ENCODE results near the gene NAA10. TPM values are rescaled to one million over a fixed set of nuclear protein-coding genes. Genes with fewer than 3 reads are reported as not detected.

NAA10 gene
- total RNA-seq, 2 experiments from 2014 or later: 98.9 to 106 TPM

DNA sequence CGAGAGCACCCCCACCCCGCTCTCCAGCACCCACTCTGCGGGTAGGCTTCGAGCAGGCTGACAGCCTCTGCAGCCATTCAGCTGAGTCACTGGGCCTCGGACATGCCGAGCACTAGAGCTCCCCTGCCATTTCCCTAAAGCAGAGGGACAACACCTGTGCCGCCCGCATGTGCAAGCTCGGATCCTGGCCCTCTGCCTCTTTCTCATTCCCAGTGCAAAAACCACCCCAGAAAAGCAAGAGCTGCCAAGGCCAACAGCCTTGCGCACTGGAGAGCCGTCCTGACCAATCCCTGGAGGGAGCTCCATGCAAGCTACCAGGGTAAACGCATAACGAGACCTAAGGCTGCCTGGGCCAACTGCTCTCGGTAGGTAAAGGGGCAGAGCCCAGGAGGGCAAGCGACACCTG lies 31.4 kb upstream of the NAA10 start:
- DNase-seq (no peak), ATAC-seq (no peak)
- Mint-ChIP-seq H3K4me3 (peak overlapping the region; percentile 100), H3K9me3 (ENCODE audit: insufficient read depth) (no peaks in the 10 kb centered on the region), H3K27me3 (ENCODE audit: low read depth) (no peaks in the 10 kb centered on the region), H3K27ac (peak overlapping the region; percentile 100), H3K4me1 (ENCODE audit: low read depth) (peaks cover 28% of the 10 kb centered on the region), H3K36me3 (ENCODE audit: low read depth) (peaks cover 46% of the 10 kb centered on the region)
- ChIA-PET POLR2A (interaction anchor here (1.0 to 9.0 kb wide), 4 partner anchors 16 to 40 kb away, joined by 4 to 117 read pairs (median 48); partner anchors contain the start of gene ARHGAP4), CTCF (interaction anchor here (1.4 to 7.0 kb wide), 6 partner anchors 13 to 202 kb away, joined by 3 to 37 read pairs (median 10); partner anchors contain the start of genes ARHGAP4 and PLXNB3)

DNA sequence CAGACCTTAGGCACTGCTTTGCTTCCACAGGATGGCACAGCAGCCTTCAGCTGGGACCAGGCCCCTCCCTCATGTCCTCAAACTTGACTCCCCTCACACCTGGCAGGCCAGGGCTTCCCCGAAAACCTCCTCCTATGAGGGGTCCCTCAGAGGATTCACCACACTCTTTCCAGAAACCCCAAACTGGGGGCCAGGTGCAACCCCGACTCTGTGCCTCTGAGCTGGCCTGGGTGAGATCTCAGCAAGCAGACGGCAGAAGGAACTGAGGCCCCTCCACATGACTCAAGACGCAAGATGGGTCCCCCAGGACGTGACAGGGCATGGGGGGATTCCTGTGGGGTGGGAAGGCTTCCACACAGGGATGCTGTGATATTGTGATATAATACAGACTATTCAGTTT lies 30.6 kb upstream of the NAA10 start:
- peaks cover 28% of the 10 kb centered on the region for H3K4me1 Mint-ChIP-seq (ENCODE audit: low read depth)
- H3K27ac Mint-ChIP-seq: peak overlapping the region; percentile 60
- no peak for DNase-seq
- ATAC-seq: no peak
- no peak overlapping the region for H3K4me3 Mint-ChIP-seq
- no peaks in the 10 kb centered on the region for H3K27me3 Mint-ChIP-seq (ENCODE audit: low read depth)
- ChIA-PET POLR2A (interaction anchor here (1.0 to 1.4 kb wide), 2 partner anchors 17 to 39 kb away, joined by 3 to 4 read pairs; no protein-coding TSS in a partner anchor), CTCF (interaction anchor here (1.4 to 4.7 kb wide), 3 partner anchors 12 to 202 kb away, joined by 3 to 29 read pairs (median 15); partner anchors contain the start of gene PLXNB3)
- no peaks in the 10 kb centered on the region for H3K9me3 Mint-ChIP-seq (ENCODE audit: insufficient read depth)
- peaks cover 50% of the 10 kb centered on the region for H3K36me3 Mint-ChIP-seq (ENCODE audit: low read depth)

DNA sequence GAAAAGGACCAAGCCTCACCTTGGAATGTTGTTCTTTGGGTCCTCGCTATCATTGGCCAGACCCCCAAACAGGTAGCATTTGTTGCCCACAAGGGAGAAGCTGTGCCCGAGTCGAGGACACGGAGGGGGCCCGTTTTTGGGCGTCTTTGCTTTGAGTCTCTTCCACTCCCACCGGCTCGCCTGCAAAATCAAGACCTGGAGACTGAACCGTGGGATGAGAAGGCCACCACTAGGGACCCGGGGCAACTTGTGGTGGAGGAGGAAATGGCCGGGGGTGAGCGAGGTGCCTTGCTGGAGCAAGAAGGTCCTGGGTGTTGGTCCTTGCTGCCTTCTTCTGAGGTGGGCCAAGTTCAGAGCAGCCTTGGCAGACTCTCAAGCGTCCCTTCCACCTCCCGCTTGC lies 29.3 kb upstream of the NAA10 start:
- ATAC-seq (no peak), DNase-seq (no peak)
- Mint-ChIP-seq H3K4me3 (no peak overlapping the region), H3K9me3 (ENCODE audit: insufficient read depth) (no peaks in the 10 kb centered on the region), H3K4me1 (ENCODE audit: low read depth) (peaks cover 28% of the 10 kb centered on the region), H3K27me3 (ENCODE audit: low read depth) (no peaks in the 10 kb centered on the region), H3K27ac (no peak overlapping the region), H3K36me3 (ENCODE audit: low read depth) (peaks cover 50% of the 10 kb centered on the region)
- CTCF ChIA-PET: no interaction called here
- POLR2A ChIA-PET: interaction anchor here (1.4 kb wide), 1 partner anchor 16 kb away, joined by 4 read pairs; no protein-coding TSS in a partner anchor

DNA sequence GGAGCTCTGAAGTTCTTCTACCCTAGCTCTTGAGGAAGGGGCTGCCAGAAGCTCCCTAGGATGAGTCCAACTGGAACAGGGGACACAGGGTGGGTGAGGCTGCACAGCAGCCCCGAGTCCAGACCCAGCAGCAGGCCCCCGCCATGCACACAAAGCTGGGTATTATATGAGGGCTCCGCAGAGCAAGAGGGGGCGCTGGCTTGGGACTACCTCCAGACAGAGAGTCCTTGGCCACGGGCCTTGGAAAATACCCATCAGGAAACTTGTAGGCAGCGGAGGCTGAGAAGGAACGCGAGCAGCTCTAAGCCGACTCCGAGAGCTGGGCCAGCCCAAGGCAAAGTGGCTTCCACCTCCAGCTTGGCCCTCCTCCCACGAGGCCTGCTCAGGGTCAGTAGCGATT lies 28.7 kb upstream of the NAA10 start:
- ChIA-PET POLR2A (no interaction called here), CTCF (no interaction called here)
- peaks cover 28% of the 10 kb centered on the region for H3K4me1 Mint-ChIP-seq (ENCODE audit: low read depth)
- no peaks in the 10 kb centered on the region for H3K9me3 Mint-ChIP-seq (ENCODE audit: insufficient read depth)
- no peak overlapping the region for H3K4me3 Mint-ChIP-seq
- H3K27me3 Mint-ChIP-seq (ENCODE audit: low read depth): no peaks in the 10 kb centered on the region
- H3K36me3 Mint-ChIP-seq (ENCODE audit: low read depth): peaks cover 46% of the 10 kb centered on the region
- ATAC-seq (no peak), DNase-seq (no peak)
- H3K27ac Mint-ChIP-seq: no peak overlapping the region

DNA sequence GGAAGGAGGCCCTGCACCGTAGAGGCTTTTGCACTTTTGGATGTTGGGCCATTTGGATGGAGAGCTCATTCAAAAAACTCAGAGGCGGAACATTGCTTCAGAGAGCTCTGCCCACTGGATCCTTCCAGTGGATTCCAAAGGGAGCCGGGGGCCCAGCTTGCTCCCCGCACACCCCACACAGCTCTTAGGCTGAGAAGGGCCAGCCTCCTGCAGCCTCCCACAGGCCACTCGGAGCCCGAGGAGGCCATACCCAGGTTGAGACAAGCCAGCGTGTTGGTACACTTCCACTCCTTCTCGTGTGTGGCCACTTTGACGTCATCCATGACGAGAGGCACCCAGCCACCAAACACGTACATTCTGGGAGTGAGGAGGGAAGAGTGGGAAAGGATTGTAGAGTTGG lies 26.5 kb upstream of the NAA10 start:
- Mint-ChIP-seq H3K4me1 (ENCODE audit: low read depth) (peaks cover 13% of the 10 kb centered on the region), H3K27ac (no peak overlapping the region)

DNA sequence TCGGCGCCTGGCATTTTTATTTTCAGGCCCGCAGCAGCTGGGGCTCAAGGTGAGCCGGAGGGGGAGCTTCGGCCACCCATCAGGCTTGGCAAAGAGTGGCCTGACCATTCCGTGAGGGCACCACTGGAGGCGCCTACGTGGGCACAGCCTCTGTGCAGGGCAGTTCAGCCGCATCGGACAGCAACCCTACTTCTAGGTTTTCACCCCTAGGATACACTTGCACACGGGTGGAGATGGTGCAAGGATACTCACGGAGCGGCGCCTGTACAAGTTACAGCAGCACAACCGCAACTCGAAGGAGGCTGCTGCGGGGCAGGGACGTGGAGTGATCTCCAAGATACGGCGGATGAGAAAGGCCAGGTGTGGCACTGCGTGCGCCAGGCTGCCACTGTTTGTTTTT lies 25.9 kb upstream of the NAA10 start:
- no peaks in the 10 kb centered on the region for H3K9me3 Mint-ChIP-seq (ENCODE audit: insufficient read depth)
- peaks cover 37% of the 10 kb centered on the region for H3K36me3 Mint-ChIP-seq (ENCODE audit: low read depth)
- ChIA-PET CTCF (no interaction called here), POLR2A (no interaction called here)
- DNase-seq: no peak
- H3K4me3 Mint-ChIP-seq: no peak overlapping the region
- no peak overlapping the region for H3K27ac Mint-ChIP-seq
- H3K27me3 Mint-ChIP-seq (ENCODE audit: low read depth): no peaks in the 10 kb centered on the region
- peaks cover 8% of the 10 kb centered on the region for H3K4me1 Mint-ChIP-seq (ENCODE audit: low read depth)
- ATAC-seq: no peak

More for the DNA sequence above, 26.5 kb upstream of the NAA10 start:
- POLR2A ChIA-PET: interaction anchor here (1.0 to 1.2 kb wide), 2 partner anchors 12 to 34 kb away, joined by 3 to 5 read pairs; no protein-coding TSS in a partner anchor
- Mint-ChIP-seq H3K36me3 (ENCODE audit: low read depth) (peaks cover 38% of the 10 kb centered on the region), H3K4me3 (no peak overlapping the region), H3K9me3 (ENCODE audit: insufficient read depth) (no peaks in the 10 kb centered on the region), H3K27me3 (ENCODE audit: low read depth) (no peaks in the 10 kb centered on the region)
- CTCF ChIA-PET: interaction anchor here (1.1 to 1.2 kb wide), 2 partner anchors 9 to 14 kb away, joined by 3 read pairs; no protein-coding TSS in a partner anchor
- DNase-seq: no peak
- no peak for ATAC-seq

DNA sequence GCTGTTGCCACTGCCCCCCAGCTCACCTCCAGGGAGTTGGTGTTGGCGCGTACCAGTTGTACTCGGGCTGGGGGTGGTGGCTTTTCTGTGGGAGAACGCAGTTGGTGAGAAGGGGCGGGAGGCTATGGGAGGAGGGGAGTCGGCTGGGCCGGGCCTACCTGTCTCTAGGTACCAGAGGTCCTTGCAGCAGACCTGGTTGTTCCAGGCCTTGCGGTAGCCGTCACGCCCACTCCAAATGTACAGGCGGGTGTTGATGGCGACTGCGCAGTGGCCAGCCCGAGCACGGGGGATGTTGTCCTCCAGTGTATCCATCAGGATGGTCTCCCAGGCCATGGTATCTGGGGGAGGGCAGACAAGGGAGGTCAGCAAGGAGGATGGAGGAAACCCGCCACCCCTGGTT lies 25.2 kb upstream of the NAA10 start:
- Mint-ChIP-seq H3K9me3 (ENCODE audit: insufficient read depth) (no peaks in the 10 kb centered on the region), H3K27me3 (ENCODE audit: low read depth) (no peaks in the 10 kb centered on the region), H3K4me3 (no peak overlapping the region), H3K27ac (no peak overlapping the region), H3K4me1 (ENCODE audit: low read depth) (peaks cover 3% of the 10 kb centered on the region), H3K36me3 (ENCODE audit: low read depth) (peaks cover 42% of the 10 kb centered on the region)
- ATAC-seq (no peak), DNase-seq (no peak)
- CTCF ChIA-PET: no interaction called here
- POLR2A ChIA-PET: interaction anchor here (0.7 kb wide), 1 partner anchor 36 kb away, joined by 3 read pairs; no protein-coding TSS in a partner anchor

DNA sequence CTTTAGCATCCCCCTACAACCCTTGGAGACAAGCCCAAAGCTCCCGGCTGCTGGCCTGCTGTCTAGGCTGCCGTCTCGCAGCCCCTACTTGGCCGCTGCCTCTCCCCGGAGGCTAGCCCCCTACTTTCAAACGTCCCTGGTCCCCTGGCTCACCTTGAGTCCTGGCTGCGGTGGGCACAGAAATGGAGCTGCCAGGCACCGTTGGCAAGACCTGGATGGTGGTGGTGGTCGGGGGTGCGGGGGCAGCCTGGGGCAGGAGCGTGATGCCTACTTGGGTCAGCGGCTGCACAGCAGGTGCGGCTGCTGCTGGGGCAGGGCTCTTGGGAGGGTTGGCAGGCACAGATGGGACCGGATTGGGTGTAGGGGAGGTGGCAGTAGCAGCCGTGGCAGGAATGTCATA lies 24.8 kb upstream of the NAA10 start:
- POLR2A ChIA-PET: interaction anchor here (0.7 kb wide), 1 partner anchor 35 kb away, joined by 3 read pairs; no protein-coding TSS in a partner anchor

DNA sequence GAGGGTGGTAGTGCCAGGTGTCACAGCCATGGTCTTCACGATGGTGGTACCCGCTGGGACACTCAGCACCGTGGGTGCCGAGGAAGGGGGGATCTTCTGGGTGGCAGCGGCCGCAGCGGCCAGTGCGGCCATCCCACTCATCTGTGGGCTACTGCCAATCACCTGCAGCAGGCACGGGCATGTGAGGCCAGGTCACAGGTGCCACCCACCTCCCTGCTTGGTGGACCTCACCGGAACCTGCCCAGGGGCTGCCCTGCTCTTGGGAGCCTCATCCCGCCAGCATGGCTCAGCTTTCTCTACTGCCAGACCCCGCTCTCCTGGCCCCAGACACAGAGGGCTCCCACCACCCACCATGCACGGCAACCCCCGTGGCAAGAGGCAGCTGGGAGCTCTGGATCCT lies 23.8 kb upstream of the NAA10 start:
- peaks cover 3% of the 10 kb centered on the region for H3K4me1 Mint-ChIP-seq (ENCODE audit: low read depth)
- peaks cover 46% of the 10 kb centered on the region for H3K36me3 Mint-ChIP-seq (ENCODE audit: low read depth)
- no peak for ATAC-seq
- ChIA-PET POLR2A (no interaction called here), CTCF (no interaction called here)
- DNase-seq: no peak
- H3K4me3 Mint-ChIP-seq: no peak overlapping the region
- no peak overlapping the region for H3K27ac Mint-ChIP-seq
- H3K9me3 Mint-ChIP-seq (ENCODE audit: insufficient read depth): no peaks in the 10 kb centered on the region
- H3K27me3 Mint-ChIP-seq (ENCODE audit: low read depth): no peaks in the 10 kb centered on the region

More for the DNA sequence above, 24.8 kb upstream of the NAA10 start:
- Mint-ChIP-seq H3K27me3 (ENCODE audit: low read depth) (no peaks in the 10 kb centered on the region), H3K27ac (no peak overlapping the region), H3K4me3 (no peak overlapping the region), H3K4me1 (ENCODE audit: low read depth) (no peaks in the 10 kb centered on the region), H3K36me3 (ENCODE audit: low read depth) (peaks cover 44% of the 10 kb centered on the region), H3K9me3 (ENCODE audit: insufficient read depth) (no peaks in the 10 kb centered on the region)
- CTCF ChIA-PET: no interaction called here
- DNase-seq (no peak), ATAC-seq (no peak)

DNA sequence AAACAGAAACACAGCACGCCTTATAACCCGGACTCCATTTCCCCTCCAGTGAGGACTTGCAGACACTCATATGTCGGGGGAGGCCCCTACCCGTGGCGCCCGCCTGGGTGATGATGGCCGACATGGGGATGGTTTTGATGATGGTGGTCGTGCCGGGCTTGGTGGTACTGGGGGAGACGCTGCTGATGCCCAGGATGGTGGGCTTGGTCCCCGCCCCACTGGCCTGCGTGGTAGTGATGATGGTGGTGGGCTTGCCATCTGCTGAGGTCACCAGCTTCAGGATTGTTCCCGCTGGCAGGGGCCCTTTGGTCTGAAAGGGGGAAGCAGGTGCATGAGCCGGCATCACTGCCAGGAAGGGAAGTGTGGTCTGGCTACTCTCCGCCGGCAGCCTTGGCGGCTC lies 22.4 kb upstream of the NAA10 start:
- ChIA-PET CTCF (no interaction called here), POLR2A (interaction anchor here (0.6 kb wide), 1 partner anchor 39 kb away, joined by 3 read pairs; no protein-coding TSS in a partner anchor)
- no peaks in the 10 kb centered on the region for H3K9me3 Mint-ChIP-seq (ENCODE audit: insufficient read depth)
- H3K27ac Mint-ChIP-seq: no peak overlapping the region
- H3K4me1 Mint-ChIP-seq (ENCODE audit: low read depth): peaks cover 3% of the 10 kb centered on the region
- H3K27me3 Mint-ChIP-seq (ENCODE audit: low read depth): no peaks in the 10 kb centered on the region
- DNase-seq: no peak
- peaks cover 46% of the 10 kb centered on the region for H3K36me3 Mint-ChIP-seq (ENCODE audit: low read depth)
- ATAC-seq: no peak
- no peak overlapping the region for H3K4me3 Mint-ChIP-seq

DNA sequence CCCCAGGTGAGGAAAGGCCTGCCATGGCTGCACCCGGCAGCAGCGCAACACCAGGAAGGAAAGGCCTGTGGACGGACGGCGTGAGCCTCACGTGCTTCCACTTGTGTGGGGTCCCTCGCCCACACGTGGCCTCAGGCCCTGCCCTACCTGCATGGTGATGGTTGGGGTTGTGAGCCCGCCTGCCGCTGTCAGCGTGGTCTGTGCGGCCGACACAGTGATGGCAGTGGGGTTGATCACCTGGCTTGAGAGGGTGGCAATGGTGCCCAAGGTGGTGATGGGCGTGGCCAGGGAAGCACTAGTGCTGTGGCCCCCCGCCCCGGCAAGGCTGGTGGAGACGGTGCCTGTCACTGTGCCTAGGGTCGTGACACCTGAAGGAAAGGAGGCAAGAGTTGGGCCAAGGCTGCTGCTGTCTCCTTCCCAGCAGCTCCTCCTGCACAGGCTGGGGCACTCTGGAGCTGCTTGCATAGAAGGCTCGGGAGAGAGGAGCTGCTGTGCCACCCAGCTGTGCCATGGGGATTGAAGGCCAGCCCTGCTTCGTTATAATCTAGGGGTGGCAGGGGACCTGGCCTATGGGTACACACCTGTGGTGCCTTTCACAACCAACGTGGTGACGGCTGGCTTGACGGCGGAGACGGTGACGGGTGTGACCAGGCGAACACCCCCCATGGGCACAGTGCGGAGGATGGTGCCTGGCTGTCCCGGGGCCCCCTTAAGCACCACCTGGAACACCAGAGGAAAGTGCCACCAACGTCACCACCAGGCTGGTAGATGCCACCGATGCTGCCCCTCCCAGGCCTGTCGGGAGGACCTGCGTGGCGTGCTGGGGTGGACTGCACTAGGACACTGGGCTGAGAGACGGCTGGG lies 21.4 kb upstream of the NAA10 start:
- H3K4me1 Mint-ChIP-seq (ENCODE audit: low read depth): peaks cover 6% of the 10 kb centered on the region
- no peaks in the 10 kb centered on the region for H3K27me3 Mint-ChIP-seq (ENCODE audit: low read depth)
- no peak overlapping the region for H3K4me3 Mint-ChIP-seq
- ATAC-seq: no peak
- H3K9me3 Mint-ChIP-seq (ENCODE audit: insufficient read depth): no peaks in the 10 kb centered on the region
- ChIA-PET CTCF (no interaction called here), POLR2A (no interaction called here)
- H3K36me3 Mint-ChIP-seq (ENCODE audit: low read depth): peaks cover 43% of the 10 kb centered on the region
- DNase-seq: no peak
- no peak overlapping the region for H3K27ac Mint-ChIP-seq

DNA sequence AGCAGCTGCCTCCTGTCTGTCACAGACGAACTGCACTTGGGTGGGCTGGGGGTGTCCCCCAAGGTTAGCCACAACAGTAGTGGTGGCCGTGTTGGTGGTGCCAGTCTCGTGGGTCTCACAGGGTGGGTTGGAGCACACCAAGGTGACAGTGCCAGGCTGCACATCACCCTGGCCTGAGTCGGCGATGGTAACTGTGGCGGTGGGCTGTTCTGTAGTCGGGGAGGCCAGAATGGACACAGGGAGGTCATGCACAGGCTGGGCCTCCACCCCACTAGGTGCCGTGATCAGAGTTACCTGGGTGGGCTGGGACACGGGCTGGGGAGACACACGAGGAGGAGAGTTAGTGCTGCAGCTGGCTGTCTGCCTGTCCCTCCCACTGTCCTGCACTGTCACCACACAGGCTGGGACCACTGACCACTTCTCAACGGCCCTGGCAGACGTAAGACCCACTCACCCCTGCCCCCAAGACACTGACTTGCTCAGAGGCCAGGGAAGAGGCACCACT lies 20.4 kb upstream of the NAA10 start:
- Mint-ChIP-seq H3K4me1 (ENCODE audit: low read depth) (peaks cover 14% of the 10 kb centered on the region), H3K4me3 (no peak overlapping the region), H3K9me3 (ENCODE audit: insufficient read depth) (no peaks in the 10 kb centered on the region), H3K27ac (peak overlapping the region; percentile 66), H3K36me3 (ENCODE audit: low read depth) (peaks cover 44% of the 10 kb centered on the region), H3K27me3 (ENCODE audit: low read depth) (no peaks in the 10 kb centered on the region)
- ChIA-PET CTCF (no interaction called here), POLR2A (no interaction called here)
- no peak for DNase-seq
- no peak for ATAC-seq

Data from activated CD8-positive, alpha-beta T cell treated with anti-CD3 and anti-CD28 coated beads, Interleukin-2, amount 10 ng/mL, durations not matched to agents 7 days and 5 days (primary cell).